ENCODE data around the gene ADM2.

- TF ChIP-seq CTCF (conservative IDR thresholded peaks at IDR 0.05), result no peak
- TF ChIP-seq EZH2 (IDR thresholded peaks at IDR 0.05; ENCODE audit: low read depth), result no peak
Observed at GRCh38 chr22:50523806-50524675, 42.7 kb downstream of the ADM2 start.
